Suppressor macrophage treated with lipopolysaccharide for 1 hour (primary cell): ENCODE measurements around the gene TTLL13.

Source experiments
- DNase-seq, 3 donors: peaks; one replicate each; pipeline ENCODE4 v3.0.0-alpha.2; 2020 to 2022

Gene TTLL13

DNA sequence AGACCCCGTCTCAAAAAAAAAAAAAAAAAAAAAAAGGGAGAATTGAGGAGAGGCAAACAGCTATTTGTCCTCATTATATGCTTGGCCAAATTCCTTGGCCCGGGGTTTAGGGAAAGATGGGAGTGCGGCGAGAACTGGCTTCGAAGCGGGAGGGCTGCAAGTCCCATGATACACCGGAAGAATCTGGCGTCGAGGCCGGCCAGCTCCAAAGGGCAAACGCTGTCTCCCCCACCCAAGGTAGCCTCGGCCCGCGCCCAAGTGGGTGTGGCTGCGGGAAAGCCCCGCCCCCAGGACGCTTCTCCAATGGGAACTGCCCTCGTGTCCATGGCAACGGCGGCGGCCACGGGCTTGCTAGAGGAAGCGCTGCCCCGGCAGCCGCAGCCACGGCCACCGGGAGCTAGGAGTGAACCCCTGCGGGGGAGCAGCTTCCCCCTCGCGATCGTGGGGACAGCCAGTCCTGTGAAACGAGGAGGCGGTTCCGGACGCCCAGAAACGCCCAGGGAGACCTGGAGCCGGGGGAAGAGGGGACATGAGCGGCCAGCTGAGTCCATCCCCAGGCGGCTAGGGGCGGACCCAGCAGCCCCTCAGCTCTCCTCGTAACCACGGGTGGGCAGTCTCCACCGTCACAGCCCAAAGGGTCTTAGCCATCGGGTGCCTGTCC is at the start of gene TTLL13:
Gene TTLL13, plus strand, starts transcription at position 354 of the 661 bp plus-strand sequence. CDS start 1,075 bp downstream, outside the sequence.
- peak; percentile 81 to 96 (median 91) for DNase-seq

DNA sequence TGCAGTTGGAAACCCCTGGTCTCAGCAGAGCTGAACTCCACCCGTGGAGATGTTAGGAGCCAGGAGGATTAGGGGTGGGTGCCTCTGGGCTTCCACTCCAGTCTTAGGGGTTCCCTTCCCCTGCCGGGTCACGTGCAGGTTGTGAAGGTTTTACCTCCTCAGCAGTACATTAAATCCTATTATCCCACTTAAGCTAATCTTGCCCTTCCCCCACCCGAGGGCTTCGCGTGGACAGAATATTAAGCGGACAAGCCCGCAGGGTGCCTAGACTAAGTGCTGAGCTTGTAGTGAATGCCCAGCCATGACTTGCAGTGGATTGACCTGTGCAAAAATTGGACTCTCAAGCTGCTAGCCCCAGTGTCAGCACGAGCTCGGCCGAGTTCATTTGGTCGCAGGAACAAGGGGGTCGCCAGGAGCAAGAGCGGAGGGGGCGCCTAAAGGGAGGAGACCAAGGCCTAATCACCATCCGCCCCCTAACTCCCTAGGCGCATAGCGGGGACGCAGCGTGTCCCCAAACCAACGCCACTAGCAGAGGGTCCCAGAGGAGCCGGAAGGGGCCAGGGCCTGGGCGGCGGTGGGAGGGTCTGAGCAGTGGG is 48.7 kb upstream of the TTLL13 start:
- no peak for DNase-seq

DNA sequence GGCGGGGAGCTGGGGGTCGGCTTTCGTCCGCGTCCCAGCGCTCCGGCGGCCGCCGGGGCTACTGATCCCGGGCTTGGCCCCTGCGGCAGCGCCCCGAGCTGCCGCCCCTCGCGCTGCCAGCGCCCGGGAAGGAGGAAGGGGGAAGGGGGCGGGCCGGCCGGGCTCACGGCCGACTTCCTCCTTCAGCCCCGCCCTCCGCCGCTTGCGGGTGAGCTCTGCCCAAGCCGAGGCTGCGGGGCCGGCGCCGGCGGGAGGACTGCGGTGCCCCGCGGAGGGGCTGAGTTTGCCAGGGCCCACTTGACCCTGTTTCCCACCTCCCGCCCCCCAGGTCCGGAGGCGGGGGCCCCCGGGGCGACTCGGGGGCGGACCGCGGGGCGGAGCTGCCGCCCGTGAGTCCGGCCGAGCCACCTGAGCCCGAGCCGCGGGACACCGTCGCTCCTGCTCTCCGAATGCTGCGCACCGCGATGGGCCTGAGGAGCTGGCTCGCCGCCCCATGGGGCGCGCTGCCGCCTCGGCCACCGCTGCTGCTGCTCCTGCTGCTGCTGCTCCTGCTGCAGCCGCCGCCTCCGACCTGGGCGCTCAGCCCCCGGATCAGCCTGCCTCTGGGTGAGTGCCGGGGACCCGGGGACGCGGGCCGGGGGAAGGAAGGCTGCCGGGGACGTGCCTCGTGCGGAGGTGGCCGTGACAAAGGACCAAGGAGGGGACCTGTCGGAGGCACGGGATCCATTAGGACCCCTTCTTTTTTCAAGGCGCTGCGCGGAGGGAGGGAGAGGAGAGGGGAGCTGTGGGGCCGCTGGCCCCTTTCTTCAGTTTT is 48.0 kb upstream of the TTLL13 start, which contains the start of gene SEMA4B:
Gene SEMA4B, plus strand, starts transcription at position 201 of the 814 bp plus-strand sequence. Its CDS starts 249 bp downstream, at position 450.
- DNase-seq = peak; percentile 78 to 93 (median 81)

- DNase-seq = peak in 1 of 3 donors; percentile 10
Observed at GRCh38 chr15:90201944-90202375, 47.4 kb upstream of the TTLL13 start.

DNA sequence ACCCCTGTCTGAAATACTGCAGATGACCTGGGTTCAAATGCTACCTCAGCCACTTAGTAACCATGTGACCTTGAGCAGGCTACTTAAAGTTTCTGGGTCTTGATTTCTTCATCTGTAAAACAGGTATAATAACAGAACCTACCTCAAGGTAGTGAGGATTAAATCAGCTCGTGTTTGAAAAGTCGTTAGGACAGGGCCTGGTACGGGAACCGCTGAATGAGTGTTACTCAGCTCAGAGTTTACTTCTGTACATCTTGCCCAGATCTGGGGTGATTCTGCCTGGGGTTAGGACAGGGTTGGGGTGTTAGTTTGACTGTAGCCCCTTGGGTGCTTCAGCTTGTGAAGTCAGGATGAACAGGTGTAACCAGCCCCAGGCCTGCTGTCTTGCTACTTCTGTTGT is 46.4 kb upstream of the TTLL13 start:
- DNase-seq = no peak

GRCh38 chr15:90203473-90203872 is 45.9 kb upstream of the TTLL13 start:
- no peak for DNase-seq

GRCh38 chr15:90203922-90204321 is 45.4 kb upstream of the TTLL13 start:
- no peak for DNase-seq

GRCh38 chr15:90205050-90205848 is 44.1 kb upstream of the TTLL13 start:
- no peak for DNase-seq

- DNase-seq = peak in 2 of 3 donors; percentile 30 to 57
Observed at GRCh38 chr15:90205886-90206285, 43.5 kb upstream of the TTLL13 start.

GRCh38 chr15:90207252-90207651 is 42.1 kb upstream of the TTLL13 start:
- DNase-seq = no peak

GRCh38 chr15:90208356-90208755 is 41.0 kb upstream of the TTLL13 start:
- no peak for DNase-seq

DNA sequence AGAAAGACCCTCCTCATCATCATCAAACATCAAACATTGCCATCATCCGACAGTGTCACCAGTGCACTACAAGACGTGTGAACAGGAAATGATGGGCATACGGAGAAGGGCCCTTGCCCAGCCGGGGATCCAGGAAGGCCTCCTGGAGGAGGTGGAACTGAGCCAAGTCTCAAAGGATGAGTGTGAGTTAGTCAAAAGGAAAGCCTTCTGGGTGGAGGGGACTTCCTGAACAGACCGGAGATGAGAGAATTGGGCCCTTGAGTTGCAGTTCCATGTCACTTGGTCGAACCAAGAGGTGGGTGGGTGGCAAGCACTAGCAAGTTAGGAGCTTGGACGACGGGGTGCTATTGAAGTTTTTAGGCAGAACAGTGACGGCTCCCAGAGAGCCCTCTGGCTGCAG is 39.8 kb upstream of the TTLL13 start:
- peak; percentile 45 to 76 (median 52) for DNase-seq

DNA sequence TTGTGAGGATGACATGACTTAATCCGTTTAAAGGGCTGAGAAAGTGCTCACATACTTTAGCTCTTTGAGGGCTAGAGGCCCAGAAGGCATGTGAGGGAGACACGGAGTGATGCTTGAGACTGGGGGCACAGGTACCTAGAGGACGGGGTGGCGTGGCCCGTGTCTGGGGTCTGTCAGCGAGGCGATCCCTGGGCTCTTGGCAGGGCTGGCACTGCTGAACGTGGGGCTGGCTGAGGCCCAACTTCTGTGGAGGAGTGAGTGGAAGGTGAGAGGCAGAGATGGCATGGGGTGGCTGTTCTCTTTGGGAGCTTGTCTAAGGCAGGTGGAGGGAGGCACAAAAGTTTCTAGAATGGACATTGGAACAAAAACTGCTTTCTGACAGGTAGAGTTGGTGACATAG is 38.8 kb upstream of the TTLL13 start:
- DNase-seq = no peak

GRCh38 chr15:90211009-90211408 is 38.3 kb upstream of the TTLL13 start:
- DNase-seq = no peak

- peak; percentile 45 to 54 (median 47) for DNase-seq
Observed at GRCh38 chr15:90211440-90212143, 37.8 kb upstream of the TTLL13 start.

DNA sequence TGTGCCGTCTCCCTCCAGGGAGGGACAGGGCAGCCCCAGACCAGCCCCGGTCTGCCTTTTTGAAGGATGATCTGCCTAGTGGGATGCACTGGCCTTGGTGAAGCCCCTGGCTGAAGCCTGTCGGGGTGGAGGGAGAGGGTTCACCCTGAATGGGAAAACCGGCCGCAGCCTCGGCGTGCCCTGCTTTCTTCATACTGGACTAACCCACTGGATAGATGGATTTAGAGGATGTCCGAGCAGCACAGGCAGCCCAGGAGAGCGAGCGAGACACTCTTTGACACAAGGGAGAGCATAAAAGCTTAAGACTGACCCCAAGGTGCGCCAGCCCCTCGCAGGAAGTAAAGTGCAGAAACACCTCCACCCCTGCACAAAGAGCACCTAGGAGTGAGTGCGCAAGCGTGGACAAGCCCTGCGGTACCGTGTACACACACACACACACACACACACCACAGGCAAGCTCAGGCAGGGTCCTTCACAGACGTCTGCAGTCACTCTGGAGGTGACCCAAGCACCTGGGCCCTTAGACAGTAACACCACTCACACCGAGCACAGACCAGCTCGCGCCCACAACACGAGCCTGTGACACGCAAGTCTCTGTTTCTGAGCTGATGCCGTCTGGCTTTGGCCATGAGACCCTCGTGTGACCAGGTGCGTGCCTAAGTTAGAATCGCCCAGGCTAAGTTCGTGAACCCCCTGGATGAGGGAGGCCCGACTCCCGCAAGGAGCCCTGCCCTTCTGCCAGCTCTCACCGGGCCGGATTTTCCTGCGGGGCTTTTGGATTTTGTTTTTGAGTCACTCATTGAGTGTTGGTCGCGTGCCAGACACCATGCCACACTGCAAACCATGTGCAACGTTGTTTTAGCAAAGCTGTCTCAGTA is 36.9 kb upstream of the TTLL13 start:
- DNase-seq = no peak

GRCh38 chr15:90213122-90213817 is 36.1 kb upstream of the TTLL13 start:
- no peak for DNase-seq

DNA sequence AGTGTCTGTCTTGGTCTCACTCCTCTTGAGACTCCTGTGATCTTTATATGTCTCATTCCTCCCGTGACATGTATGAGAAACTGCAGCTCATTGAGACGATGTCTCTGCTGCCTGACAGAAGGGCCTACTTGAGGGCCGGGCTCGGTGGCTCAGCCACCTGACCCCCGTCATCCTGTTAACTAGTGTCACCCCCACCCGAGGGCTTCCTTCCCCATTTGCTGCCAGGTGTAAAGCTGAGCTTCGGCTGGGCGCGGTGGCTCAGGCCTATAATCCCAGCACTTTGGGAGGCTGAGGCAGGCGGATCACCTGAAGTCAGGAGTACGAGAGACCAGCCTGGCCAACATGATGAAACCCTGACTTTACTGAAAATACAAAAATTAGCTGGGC is 35.5 kb upstream of the TTLL13 start:
- DNase-seq = no peak

DNA sequence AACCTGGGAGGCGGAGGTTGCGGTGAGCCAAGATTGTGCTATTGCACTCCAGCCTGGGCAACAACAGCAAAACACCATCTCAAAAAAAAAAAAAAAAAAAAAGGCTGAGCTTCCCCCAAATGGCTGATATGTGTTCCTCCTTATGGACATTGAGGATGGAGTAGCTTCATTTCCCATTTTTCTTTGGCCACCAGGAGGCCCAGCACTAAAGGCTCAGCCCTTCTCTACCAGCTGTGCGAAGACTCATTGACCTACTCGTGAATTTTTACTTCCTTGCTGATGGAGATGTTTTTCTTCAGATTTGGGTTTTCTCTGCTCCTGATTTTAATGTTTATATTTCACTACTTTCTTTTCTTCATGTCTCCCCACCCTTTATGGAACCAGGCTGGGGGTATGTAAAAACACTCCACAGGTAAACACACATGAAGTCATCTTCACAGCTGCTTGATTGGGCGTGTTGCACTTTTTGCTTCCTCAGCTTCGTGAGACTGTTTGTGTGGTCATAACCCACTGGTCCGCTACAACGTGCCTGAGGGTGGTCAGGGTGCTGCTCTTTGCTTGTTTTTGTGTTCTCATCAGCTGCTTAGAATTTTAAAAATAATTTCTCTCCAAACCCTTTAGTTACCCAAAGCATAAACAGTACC is 34.7 kb upstream of the TTLL13 start:
- peak; percentile 63 to 74 (median 64) for DNase-seq
